HG02588 (cell line): ENCODE measurements around the gene INPP5A.

Experiments
- ATAC-seq: cut with Tn5 transposase; IDR thresholded peaks from one replicate; pipeline ENCODE4 v1.9.1; 2021; ENCODE audit warnings: mild to moderate bottlenecking, moderate library complexity; ENCODE audit not compliant: unreplicated experiment

INPP5A gene

DNA sequence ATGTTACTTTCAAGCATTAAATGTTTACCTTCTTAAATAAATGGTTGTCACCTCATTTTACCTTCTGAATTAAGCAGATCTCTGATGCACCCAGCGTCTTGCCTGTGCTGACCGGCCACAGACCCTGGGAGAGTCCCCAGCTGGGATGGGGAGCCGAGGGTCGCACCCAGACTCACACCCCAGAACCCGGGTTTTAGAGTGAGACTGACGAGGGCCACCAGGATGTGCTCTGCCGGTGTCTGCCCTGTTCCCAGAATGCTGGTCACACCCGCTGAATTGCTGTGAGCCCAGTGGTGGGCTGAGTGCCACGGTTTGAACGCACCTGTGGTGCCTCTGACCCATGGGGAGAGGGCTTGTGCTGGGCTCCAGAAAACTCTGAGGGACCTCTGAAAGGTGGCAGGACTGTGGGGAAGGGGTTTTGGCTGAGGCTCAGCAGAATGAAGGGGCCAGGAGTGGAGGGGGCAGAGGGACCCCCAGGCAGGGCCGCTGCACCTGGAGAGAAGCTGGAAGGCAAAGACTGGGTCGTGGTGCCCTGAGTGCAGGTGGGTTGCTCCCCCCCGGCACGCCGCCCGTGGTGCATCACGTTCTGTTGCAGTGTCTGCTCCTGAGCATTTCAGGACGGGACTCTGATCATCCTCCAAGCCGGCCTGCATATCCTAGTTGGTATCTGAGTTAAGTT lies 39.2 kb downstream of the INPP5A start:
- ATAC-seq = no peak

DNA sequence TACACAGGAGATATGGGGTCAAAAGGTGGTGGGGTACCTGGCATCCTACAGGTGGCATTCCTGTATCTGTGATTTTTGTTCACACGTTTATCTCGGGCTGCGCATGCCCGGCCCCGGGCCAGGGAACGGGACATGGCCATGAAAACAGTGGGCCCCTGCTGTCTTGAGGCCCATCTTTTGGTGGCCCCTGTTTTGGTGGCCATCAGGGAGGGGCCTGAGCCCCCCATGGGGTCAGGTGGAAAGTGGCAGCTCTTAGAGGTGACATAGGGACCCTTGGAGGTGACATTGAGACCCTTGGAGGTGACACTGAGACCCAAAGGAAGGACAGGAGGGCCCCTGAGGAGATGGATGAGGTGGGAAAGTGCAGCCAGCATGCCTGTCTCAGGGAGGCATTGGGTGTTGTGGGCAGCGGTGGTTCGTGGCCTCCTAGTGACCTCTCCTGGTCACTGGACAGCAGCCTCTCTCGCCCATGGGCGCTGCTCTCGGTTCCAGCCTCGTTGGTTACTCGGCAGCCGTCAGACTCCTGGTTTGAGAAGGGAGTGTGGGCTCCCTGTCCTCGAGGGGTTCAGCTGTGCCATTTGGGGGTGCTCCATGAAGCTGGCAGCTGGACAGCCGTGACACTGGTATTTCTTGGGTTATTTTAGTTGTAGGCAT lies 39.9 kb downstream of the INPP5A start:
- ATAC-seq = no peak

DNA sequence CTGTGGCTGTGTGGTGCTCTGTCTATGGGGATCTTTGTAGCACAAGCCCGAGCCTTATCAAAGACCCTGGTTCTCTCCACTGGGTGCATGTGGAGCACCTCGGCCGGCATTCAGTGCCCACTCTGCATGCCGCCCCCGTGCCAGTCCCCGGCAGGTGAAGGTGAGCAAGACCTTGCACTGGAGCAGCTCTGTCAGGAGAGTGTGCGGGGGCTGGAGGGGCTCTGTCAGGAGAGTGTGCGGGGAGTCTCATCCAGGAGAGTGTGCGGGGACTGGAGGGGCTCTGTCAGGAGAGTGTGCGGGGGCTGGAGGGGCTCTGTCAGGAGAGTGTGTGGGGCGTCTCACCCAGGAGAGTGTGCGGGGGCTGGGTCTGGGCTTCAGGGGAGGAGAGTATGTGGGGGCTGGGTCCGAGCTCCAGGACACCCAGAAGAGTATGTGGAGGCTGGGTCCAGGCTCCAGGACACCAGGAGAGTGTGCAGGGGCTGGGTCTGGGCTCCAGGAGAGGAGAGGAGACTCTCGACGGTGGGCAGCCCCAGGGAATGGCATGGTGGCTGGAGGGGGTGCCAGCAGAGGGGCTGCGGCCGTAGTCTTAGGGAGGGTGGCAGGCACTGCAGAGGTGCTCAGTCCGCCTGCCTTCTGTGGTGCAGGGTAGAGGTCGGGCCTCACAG lies 40.8 kb downstream of the INPP5A start:
- no peak for ATAC-seq

DNA sequence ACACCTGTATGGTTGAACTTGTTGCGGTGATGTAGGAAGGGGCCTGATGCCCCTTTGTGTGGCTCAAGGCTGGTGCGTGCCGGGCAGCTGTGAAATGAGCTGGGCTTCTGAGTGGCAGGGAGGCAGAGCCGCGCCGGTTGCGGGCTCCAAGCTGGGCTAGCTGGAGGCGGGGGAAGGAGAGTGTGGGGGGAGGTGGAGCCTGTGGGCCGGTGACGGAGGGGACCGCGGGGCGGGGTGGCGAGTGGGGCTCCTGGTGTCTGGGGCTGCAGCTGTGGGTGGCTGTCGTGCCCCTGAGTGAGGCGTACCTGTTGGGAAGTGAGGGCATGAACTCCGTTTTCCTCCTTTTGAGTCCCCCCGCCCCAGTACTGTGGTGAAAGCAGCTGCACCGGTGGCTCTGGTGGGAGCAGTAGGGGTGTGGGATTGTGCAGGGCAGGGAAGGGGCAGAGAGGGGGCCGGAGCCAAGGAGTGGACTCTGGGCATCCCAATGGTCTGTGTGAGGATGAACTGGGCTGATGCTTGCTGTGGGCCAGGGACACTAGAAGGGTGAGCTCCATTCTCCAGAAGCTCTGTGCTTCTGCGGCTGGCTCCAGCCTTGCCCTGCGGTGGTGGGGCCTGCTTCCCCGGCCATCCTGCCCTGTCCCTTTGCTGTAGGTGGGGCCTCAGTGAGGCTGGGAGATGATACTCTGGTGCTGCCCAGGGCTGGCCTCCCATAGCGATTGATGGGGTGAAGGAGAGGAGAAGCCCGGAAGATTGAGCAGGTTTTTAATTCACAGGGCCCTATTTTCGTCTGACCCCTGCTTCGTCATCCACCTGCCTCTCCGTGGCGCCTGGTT lies 41.7 kb downstream of the INPP5A start:
- no peak for ATAC-seq

DNA sequence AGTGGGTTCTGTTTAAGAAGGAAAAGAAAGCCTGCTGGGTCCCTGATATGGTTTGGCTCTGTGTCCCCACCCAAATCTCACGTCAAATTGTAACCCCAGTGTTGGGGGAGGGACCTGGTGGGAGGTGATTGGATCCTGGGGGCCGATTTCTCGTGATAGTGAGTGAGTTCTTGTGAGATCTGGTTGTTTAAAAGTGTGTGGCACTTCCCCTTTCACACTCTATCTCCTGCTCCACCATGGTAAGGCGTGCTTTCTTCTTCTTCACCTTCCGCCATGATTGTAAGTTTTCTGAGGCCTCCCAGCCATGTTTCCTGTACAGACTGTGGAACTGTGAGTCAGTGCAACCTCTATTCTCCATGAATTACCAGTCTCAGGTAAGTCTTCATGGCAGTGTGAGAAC lies 42.6 kb downstream of the INPP5A start:
- ATAC-seq = no peak

DNA sequence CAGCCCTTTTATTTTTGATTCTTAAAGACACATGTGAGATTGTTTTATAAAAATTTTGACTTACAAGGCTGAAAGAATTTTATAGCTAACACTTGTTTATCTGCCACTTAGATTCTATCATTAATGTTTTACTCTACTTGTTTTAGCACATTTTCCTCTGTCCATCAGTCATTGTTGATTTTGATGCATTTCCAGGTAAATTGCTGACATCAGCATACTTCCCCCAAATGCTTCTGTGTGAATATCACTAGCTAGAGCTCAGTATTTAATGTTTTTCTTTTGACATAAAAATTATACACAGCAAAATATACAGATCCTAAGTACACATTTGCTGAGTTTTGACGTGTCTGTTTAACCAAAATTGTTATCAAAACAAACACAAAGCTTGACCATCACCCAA lies 43.0 kb downstream of the INPP5A start:
- ATAC-seq = no peak

DNA sequence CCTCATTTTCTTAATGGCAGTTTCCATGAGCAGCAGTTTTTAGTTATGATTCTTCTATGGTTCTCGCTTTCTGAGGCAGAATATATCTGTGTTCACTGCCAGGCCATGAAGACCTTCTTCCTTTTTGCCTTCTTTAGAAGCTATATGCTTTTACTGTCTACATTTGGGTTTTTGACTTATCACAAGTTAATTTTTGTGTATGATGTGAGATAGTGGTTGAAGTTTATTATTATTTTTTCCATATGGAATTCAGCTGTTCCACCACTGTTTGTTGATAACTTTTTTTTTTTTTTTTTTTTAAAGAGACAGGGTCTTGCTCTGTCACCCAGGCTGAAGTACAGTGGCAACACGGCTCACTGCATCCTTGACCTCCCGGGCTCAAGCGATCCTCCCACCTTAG lies 44.5 kb downstream of the INPP5A start:
- ATAC-seq = no peak

DNA sequence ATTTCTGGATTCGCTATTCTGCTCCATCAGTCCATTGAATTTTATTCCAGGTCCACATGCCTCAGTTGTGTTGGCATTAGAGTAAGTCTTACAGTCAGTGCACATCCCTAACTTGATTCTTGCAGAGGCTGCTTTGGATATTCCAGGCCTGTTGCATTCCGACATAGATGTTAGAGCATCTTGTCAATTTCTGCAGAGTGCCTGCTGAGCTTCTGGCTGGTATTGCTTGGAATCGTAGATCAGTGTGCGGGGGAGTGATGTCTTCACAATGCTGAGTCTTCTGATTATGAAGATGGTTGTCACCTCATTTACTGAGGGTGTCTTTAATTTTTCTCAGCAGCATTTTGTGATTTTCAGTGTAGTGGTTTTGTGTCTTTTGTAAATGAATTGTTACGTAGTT lies 45.2 kb downstream of the INPP5A start:
- no peak for ATAC-seq

DNA sequence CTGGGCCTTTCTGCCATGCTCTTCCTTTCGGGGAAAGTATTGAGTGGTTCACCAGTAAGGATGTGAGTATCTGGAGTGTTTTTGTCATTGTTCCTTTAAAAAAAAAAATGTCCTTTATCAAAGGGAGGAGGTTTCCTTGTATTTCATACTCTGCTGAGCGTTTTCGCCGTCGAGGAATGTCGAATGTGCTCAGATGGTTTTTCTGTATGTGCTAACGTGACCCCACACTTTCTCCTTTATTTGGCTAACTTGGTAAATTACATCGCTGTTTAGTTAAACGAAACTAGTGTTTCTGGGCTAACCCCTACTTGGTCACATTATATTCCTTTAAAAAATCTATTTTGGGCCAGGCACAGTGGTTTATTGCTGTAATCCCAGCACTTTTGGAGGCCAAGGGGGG lies 45.9 kb downstream of the INPP5A start:
- no peak for ATAC-seq

DNA sequence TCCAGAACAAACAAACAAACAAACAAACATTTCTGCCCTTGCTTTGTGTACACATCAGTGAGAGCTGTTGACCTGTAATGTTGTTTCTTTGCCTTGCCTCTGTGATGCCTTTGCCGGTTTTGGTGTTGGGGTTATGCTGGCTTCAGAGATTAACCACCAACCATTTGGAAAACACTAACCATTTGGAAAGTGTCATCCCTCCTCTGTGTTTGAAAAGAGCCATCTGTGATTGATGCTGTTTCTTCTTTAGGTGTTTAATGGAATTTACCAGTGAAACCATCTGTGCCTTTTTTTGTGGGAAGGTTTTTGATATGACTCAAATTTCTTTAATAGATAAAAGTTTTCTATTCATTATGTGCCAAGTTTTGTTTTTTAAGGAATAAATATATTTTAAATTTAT lies 46.5 kb downstream of the INPP5A start:
- ATAC-seq = no peak

DNA sequence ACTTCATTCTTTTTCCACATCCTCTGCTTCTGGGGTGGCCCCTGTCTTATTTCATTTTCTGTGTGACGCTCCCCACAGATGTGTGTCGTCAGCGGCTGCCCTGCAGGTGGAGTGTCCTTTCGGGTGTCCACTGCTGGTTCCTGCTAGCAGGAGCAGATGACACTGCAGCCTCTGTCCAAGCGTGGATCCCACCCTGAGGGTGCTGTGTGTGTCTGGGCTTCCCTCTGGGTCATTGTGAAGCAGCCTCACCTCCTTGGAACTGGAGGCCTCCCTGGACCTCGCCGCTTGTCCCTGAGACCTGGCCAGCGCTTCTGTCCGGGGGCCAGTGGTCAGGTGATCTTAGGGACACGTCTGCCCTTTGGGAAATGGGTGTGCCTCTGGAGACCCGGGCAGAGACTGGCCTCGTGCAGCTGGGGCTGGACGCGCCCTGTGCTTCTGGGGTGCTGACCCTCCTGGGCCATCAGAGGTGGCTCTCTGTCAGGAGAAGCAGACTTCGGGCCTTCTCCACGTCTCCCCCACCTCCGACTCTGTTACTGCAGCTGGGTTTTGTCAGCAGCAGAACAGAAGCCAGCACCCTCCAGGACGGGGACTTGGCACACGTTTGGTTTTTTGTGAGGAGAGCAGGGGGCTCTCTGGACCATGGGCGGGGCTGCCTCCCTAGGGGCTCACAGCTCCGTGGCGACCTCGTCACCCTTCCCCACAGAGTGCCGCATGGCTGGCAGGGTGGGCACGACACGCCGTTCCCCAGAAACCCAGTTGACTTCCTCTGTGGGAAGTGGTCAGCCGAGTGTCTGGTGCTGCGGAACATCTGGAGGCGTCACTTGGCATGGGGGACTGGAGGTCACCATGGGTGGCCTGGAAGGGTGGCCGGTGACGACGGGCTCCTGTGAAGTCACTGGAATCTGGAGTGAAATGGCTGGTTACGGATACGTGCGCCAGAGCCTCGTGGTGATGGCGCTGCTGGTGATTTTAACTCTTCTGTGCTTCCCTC lies 48.4 kb downstream of the INPP5A start:
- no peak for ATAC-seq

DNA sequence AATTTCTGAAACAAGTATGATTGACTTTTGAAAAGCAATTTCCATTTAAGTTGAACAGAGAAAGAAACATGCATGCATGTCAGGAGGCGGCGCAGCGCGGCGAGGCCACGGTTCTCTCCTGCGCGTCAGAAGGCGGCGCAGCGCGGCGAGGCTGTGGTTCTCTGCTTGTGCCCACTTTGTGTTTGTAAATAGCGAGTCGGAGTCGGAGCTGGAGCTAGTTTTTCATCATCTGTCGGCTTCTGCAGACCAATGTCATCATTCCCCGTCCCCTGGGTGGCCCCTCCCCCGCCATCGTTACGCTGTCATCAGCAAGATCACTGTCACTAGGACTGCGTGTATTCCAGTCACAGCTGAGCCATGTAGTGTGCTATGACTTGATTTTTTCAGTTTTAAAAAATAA lies 49.2 kb downstream of the INPP5A start:
- ATAC-seq = no peak

DNA sequence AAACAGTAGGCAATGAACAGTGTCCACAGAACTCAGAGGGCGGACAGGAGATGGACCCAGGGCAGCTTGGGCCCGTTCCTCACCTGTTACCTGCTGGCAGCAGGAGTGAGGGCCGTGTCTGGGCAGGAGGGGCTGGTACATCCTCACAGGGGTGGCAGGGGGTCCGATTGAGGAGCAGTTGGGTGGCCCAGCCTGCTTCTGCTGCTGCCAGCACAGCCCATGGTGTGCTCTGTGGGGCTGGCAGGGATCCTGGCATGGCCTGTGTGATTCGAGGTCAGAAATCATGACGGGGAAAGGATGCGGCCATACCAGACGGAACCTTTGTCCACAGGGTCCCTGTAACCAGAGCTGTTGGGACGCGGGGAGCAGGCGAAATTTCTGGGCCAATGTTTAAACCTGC lies 49.6 kb downstream of the INPP5A start:
- no peak for ATAC-seq

DNA sequence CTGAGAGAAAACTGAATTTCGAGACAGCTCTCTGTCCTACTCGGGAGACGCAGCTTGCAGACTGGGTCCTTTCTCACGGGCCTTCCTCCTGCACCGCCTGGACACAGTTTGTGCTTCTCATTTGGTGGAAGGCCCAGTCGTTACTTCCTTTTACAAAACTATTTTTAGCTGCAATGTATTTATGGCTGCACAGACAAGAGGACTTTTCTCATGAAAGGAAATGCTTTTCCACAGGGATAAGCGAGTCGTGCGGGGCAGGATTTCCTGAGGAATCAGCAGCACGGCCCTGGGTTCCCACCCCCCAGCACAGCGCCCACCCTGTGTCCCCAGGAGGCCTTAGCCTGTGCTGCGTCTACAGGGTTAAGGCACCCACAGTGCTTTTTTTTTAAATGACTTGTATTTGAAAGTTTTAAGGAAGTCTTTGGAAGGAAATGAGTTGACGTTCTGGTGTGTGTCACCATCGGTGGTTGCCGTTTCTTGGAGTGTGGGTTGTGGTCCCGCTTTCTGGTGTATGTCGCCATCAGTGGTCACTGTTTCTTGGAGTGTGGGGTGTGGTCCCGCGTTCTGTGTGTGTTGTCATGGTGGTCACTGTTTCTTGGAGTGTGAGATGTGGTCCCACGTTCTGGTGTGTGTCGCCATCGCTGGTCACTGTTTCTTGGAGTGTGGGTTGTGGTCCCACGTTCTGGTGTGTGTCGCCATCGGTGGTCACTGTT lies 50.9 kb downstream of the INPP5A start:
- ATAC-seq = no peak

DNA sequence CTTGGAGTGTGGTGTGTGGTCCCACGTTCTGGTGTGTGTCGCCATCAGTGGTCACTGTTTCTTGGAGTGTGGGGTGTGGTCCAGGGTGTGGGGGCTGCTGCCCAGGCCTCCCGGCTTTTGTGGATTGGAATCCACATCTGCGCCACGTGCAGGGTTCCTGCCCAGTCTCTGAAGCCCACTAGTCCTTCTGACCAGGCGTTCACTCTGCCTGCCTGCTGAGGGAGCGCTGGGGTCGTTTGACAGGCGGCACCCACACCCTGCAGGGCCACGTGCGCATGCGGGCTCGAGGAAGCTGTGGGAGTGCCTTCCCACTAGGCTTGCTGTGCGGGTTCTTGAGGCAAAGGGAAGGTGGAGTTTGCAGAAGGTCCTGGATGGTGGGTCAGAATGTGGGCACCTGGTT lies 51.4 kb downstream of the INPP5A start:
- ATAC-seq = no peak

DNA sequence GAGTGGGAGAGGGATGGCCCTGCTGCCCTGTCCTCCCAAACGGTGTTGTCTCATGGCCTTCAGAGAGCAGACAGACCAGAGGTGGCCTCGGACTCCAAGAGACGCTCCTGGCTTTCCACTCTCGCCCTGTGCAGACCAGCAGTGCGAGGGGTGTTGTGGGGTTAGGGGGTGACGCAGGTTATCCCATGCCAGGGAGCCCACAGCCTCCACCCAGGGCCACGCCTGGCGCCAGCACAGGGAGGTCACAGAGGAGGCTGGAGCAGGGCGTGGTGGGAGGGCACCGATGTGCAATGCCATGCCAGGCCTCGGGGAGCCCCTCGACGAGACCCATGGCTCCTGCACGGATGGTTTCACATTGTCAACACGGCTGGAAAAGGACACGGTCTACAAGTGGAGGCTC lies 52.1 kb downstream of the INPP5A start:
- ATAC-seq = no peak

DNA sequence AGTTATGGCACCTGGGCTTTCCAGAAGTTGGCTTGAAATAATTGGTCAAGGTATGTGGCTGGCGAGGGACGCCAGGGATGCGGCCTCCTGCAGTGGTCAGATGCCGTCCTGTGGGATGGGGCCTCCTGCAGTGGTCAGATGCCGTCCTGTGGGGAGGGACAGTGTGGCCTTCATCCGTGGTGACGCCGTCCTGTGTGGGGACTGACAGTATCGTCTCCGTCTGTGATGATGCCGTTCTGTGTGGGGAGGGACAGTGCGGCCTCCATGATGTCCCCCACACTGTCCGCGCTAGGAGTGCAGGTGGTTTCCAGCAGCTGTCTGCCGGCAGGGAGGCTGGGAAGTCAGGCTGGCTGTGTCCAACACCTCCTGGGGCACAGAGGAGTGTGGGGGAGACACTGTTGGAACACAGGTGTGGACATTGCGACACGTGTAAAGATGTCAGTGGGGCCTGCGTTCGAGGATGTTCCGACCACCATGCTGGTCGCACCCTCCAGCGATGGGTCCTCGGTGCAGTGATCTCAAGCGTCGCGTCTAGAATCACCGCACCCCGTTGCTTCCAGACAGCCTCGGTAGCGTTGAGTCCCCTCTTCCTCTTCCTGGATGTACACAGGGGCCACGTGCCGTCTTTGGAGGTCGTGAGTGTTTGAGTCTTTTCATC lies 52.6 kb downstream of the INPP5A start:
- no peak for ATAC-seq

DNA sequence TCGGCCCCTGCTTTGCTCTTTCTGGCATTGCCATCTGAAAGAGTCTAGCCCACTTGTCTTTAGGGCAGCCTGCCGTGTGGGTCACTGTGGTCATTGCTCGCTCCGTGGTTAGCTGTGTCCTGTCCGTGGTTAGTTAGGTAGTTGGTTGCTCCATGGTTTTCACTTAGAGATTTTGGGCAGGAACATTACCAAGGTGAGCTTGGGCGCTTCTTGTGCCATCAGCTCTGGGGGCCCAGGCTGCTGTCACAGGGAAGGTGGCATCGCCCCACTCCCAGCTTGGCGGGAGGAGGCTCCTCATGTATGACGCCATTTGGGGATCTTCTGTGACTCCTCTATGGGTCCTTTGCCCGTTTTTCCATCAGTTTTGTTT lies 53.1 kb downstream of the INPP5A start:
- ATAC-seq = no peak
